ENCODE results near the gene OLFML1.

The OLFML1 gene

GRCh38 chr11:7451952-7452494 is 33.3 kb upstream of the OLFML1 start:
- no peak overlapping the region for H3K27ac ChIP-seq
- TF ChIP-seq CTCF (IDR thresholded peaks at IDR 0.05) (no peak), ZFX (IDR thresholded peaks at IDR 0.05; ENCODE audit: borderline replicate concordance) (no peak)

- H3K27ac ChIP-seq, result no peak overlapping the region
- TF ChIP-seq CTCF (IDR thresholded peaks at IDR 0.05), result no peak
- TF ChIP-seq ZFX (IDR thresholded peaks at IDR 0.05; ENCODE audit: borderline replicate concordance), result no peak
Measured at GRCh38 chr11:7454854-7455253, 30.5 kb upstream of the OLFML1 start.

DNA sequence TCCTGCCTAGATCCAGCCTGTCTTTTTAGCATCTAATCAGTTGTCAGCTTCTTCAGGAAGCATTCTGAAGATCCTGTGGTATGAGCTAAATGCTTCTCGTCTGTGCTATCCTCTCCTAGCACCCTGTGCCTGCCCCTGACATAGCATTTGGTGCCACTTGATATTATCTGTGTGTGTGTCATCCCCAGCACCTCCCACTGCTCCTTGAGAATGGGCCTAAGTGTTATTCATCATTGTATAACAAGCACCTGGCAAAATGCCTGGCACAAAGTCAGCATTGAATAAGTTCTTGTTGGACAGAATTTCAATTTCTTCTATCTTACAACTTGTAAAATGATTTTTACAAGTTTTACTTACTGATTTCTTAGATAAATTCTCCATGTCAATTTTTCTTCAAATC is 28.1 kb upstream of the OLFML1 start:
- TF ChIP-seq ZFX (IDR thresholded peaks at IDR 0.05; ENCODE audit: borderline replicate concordance) (no peak), CTCF (IDR thresholded peaks at IDR 0.05) (no peak)
- H3K27ac ChIP-seq, result no peak overlapping the region

DNA sequence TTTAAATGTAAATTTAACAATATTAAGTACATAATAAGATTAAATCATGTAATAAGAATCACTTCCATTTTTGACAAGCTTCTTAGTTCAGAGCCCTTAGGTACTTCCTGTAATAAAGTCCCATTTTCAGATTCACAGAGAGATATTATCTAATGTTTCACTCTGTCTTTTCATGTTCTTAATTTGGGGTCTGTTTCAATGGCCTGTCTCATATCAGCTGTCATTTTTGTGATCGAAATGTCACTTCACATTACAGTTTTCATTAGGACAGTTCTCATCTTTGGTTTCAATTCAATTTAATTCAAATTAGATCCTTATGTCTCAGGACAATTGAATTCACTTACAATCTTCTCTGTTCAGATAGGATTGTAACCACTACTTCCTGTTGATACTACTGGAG is 22.6 kb upstream of the OLFML1 start:
- no peak overlapping the region for H3K27ac ChIP-seq
- no peak for TF ChIP-seq ZFX (IDR thresholded peaks at IDR 0.05; ENCODE audit: borderline replicate concordance)
- TF ChIP-seq CTCF (IDR thresholded peaks at IDR 0.05), result no peak

GRCh38 chr11:7467652-7468051 is 17.7 kb upstream of the OLFML1 start:
- no peak for TF ChIP-seq ZFX (IDR thresholded peaks at IDR 0.05; ENCODE audit: borderline replicate concordance)
- TF ChIP-seq CTCF (IDR thresholded peaks at IDR 0.05), result no peak
- no peak overlapping the region for H3K27ac ChIP-seq

DNA sequence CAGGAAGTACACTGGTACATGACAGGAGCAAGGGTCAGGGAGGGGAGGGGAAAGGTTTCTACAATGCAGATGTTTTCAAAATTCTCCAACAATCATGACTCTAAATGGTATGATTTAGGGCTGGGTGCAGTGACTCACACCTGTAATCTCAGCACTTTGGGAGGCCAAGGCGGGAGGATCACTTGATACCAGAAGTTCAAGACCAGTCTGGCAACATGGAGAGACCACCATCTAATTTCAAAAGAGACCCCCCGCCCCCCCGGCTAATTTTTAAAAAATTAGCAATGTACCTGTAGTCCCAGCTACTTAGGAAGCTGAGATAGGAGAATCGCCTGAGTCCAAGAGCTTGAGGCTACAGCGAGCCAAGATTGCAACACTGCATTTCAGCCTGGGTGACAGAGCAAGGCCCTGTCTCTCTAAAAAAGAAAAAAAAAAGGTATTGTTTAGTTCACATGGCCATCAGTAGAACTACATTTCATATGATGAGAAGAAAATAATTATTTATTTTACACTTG is 15.9 kb upstream of the OLFML1 start:
- H3K27ac ChIP-seq, result no peak overlapping the region
- TF ChIP-seq ZFX (IDR thresholded peaks at IDR 0.05; ENCODE audit: borderline replicate concordance) (no peak), CTCF (IDR thresholded peaks at IDR 0.05) (no peak)

DNA sequence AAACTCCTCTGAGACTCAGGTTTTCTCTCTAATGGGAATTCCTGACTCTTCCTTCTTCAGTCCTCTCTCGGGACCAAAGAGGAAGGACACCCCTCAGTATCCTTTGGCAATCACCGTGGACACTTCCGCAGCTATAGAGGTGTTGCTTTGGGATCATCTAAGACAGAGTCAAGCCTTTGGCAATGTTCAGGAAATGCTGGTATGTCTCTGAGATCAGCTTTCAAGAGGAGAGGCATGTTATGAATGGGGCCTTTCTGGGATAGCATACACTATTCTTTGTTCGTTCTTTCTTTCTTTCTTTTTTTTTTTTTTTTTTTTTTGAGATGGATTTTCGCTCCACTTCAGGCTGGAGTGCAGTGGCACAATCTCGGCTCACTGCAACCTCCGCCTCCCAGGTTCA is 14.2 kb upstream of the OLFML1 start:
- no peak for TF ChIP-seq CTCF (IDR thresholded peaks at IDR 0.05)
- H3K27ac ChIP-seq, result no peak overlapping the region
